NB4 (cell line): ENCODE data around the gene TNFRSF8.
A peak's percentile ranks its signal among the peaks of the same experiment; 100 is the strongest.

Experiments
- DNase-seq: peaks from one replicate; pipeline ENCODE4 v3.0.0; 2010; ENCODE audit warnings: low read depth
- H3K4me3 ChIP-seq: one replicate; pipeline ENCODE4 v1.5.1; 2011; ENCODE audit warnings: mild to moderate bottlenecking, low read depth, low read length, moderate library complexity
- MYC ChIP-seq: IDR thresholded peaks from 2 replicates; pipeline ENCODE4 v1.6.1; 2011; ENCODE audit warnings: low read depth, low read length
- POLR2A ChIP-seq: IDR thresholded peaks from 2 replicates; pipeline ENCODE4 v1.6.1; 2011; ENCODE audit warnings: mild to moderate bottlenecking; ENCODE audit not compliant: insufficient read length; ENCODE audit errors: extremely low read depth
- TF ChIP-seq, protein P1 (sequence below): IDR thresholded peaks from 2 replicates; pipeline ENCODE4 v1.6.1; 2011; ENCODE audit warnings: low read depth, low read length
- TF ChIP-seq, protein P2 (sequence below): IDR thresholded peaks from one replicate; pipeline ENCODE4 v1.5.1; 2012; ENCODE audit warnings: low read depth, low read length

The TNFRSF8 gene

DNA sequence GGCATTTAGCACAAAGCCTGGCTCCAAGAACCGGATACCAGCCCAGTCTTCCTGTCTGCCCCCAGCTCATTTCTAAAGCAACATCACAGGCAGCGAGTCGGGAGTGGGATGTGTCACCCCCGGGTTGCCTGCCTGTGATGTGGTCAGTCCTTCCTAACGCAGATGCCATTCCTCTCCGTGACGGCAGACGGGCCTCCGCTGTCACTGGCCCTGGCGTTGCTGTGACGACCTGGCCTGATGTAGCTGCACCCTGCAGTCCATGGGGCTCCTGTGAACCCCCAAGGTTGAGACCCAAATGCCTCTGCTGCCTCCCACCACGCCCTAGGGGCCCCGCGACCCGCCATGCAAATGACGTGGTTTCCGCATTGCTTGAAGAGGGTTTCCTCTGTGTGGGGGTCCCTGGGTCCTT lies 116.0 kb downstream of the TNFRSF8 start:
- no peak overlapping the region for H3K4me3 ChIP-seq
- no peak for TF ChIP-seq MYC
- no peak for TF ChIP-seq POLR2A
- TF ChIP-seq, protein P1, sequence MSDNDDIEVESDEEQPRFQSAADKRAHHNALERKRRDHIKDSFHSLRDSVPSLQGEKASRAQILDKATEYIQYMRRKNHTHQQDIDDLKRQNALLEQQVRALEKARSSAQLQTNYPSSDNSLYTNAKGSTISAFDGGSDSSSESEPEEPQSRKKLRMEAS, result no peak
- TF ChIP-seq, protein P2, sequence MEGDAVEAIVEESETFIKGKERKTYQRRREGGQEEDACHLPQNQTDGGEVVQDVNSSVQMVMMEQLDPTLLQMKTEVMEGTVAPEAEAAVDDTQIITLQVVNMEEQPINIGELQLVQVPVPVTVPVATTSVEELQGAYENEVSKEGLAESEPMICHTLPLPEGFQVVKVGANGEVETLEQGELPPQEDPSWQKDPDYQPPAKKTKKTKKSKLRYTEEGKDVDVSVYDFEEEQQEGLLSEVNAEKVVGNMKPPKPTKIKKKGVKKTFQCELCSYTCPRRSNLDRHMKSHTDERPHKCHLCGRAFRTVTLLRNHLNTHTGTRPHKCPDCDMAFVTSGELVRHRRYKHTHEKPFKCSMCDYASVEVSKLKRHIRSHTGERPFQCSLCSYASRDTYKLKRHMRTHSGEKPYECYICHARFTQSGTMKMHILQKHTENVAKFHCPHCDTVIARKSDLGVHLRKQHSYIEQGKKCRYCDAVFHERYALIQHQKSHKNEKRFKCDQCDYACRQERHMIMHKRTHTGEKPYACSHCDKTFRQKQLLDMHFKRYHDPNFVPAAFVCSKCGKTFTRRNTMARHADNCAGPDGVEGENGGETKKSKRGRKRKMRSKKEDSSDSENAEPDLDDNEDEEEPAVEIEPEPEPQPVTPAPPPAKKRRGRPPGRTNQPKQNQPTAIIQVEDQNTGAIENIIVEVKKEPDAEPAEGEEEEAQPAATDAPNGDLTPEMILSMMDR, result no peak
- no peak for DNase-seq

DNA sequence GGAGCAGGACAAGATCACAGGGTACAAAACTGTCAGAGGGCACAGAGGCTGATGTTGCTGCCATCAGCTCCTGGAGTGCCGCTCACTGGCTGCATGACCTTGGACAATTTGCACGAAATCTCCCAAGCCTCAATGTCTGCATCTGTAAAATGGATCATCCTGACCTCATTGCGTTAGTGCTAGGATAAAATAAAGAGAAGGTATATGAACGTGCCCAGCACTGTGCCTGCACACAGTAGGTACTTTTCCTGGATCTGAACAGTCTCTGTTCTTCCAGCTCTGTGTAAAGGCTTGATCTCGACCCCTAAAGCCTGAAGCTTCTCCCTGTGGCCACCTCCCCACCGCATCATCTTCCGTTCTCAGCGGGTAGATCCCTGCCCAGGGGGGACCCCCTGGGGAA lies 116.6 kb downstream of the TNFRSF8 start:
- TF ChIP-seq POLR2A, result no peak
- TF ChIP-seq, protein P1, result no peak
- TF ChIP-seq MYC, result no peak
- no peak for DNase-seq
- H3K4me3 ChIP-seq, result no peak overlapping the region

DNA sequence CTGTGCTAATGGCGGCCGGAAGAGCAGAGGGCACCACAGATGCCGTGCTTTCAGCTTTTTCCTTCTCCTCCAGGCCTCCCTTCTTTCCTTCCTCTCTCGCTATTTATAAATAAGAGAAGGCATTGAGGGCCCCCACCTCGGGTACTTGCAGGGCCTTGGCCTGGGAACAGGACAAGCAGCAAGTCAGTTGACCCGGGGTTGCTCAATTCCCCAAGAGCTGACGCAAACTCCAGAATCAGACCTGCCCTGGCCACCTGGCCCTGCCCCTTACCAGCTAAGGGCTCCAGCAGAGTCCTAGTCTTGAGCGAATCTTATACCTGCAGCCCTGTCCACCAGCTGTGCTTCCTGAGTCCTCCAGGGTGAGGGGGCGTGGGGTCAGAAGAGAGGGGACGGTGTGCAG lies 117.2 kb downstream of the TNFRSF8 start:
- H3K4me3 ChIP-seq, result no peak overlapping the region
- DNase-seq, result peak; percentile 68
- TF ChIP-seq, protein P1, result no peak
- TF ChIP-seq, protein P2, result no peak
- TF ChIP-seq POLR2A (no peak), MYC (no peak)

DNA sequence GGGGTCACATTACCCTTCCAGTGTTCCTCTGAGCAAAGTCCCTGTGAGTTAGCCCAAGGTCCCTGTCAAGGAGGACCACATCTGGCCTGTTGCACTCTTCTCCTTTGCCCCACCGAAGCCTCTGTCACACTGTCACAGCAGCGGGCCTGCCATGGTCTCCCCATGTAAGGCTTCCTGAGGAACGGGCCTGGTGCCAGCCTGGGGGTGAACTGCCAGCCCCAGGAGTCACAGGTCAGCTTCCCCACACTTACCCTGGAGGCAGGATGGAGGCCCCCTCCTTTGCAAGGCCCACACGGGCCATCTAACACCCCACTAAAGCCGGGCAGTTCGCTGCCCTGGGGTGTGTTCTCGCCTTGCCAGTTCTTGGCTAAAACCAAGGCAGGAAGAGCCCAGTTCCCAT lies 117.8 kb downstream of the TNFRSF8 start:
- DNase-seq, result no peak
- no peak overlapping the region for H3K4me3 ChIP-seq
- TF ChIP-seq, protein P2, result no peak
- TF ChIP-seq, protein P1, result no peak
- TF ChIP-seq MYC (no peak), POLR2A (no peak)

DNA sequence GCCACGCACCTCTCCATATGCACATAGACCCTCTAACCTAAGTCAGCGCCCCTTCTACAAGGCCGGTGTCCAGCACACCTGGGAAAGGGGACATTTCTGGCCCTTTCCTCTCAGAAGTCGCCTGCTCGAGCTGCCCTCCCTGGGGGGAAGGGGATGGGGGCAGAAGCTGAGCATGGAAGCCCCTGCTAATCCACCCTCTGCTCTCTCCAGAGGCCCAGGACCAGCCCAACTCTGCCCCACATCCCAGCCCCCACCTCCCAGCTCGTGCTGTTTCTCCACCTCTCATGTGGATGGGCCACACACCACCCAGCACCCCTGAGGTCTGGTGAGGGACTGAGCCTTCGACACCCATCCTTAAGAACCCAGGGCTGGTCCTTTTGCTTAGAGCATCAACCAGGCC lies 118.5 kb downstream of the TNFRSF8 start:
- DNase-seq, result no peak
- TF ChIP-seq POLR2A (no peak), MYC (no peak)
- TF ChIP-seq, protein P1, result no peak
- TF ChIP-seq, protein P2, result no peak
- no peak overlapping the region for H3K4me3 ChIP-seq

DNA sequence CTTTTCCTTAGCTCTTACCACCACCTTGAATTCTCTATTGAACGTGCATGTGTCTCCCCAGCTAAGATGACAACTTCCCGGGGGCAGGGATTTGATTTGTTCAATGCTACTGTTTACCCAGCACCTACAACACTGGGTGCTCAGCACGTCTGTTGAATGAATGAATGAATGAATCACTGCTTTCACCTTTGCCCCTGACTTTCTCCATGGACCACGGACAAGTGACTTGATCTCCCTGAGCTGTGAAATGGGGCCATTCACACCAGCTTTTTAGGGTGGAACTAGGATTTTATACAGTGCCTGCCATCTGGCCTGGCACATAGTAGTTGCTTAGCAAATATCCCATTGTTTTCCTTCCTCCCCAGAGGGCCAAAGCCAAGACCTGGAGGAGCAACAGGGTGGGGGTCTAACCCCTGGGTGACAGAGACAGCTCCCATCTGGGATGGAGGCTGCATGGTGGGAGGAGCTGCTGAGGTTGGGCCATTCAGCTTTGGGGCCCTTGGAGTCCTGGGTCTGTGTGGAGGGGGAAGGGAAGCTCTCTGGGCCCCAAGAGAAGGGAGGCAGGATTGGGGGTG lies 119.4 kb downstream of the TNFRSF8 start:
- H3K4me3 ChIP-seq, result no peak overlapping the region
- TF ChIP-seq POLR2A (no peak), MYC (no peak)
- TF ChIP-seq, protein P1, result no peak
- TF ChIP-seq, protein P2, result no peak
- DNase-seq, result no peak
